HepG2 (cell line): ENCODE measurements around the gene AGBL1.

Experiments
- MLX ChIP-seq: IDR thresholded peaks from 2 replicates; pipeline ENCODE4 v1.6.1; 2016
- POLR2A ChIP-seq, 2 experiments: IDR thresholded peaks; 2 replicates each; pipeline ENCODE4 v1.6.1; 2011; ENCODE audit warnings: low read depth in 2 of 2, low read length in 2 of 2, mild to moderate bottlenecking in 1 of 2, moderate library complexity in 1 of 2; ENCODE audit not compliant: insufficient read depth in 1 of 2
- POLR2AphosphoS5 ChIP-seq: IDR thresholded peaks from 2 replicates; pipeline ENCODE4 v1.6.1; 2012; ENCODE audit warnings: low read depth, low read length
- TARDBP ChIP-seq: sonication (generic); formaldehyde crosslinking; IDR thresholded peaks from 2 replicates; pipeline ENCODE4 v1.8.0; 2022; ENCODE audit warnings: mild to moderate bottlenecking, missing genetic modification reagents
- TIGD3 ChIP-seq: sonication (generic); formaldehyde crosslinking; IDR thresholded peaks from 2 replicates; pipeline ENCODE4 v1.5.1; 2020; ENCODE audit warnings: mild to moderate bottlenecking, missing genetic modification reagents, borderline replicate concordance
- TF ChIP-seq, protein P1 (sequence below): sonication (generic); formaldehyde crosslinking; IDR thresholded peaks from 2 replicates; pipeline ENCODE4 v1.5.0; 2020; ENCODE audit warnings: mild to moderate bottlenecking, missing genetic modification reagents, moderate library complexity

GRCh38 chr15:86839502-86839901 lies 759.8 kb downstream of the AGBL1 start:
- no peak for TF ChIP-seq TARDBP (CRISPR knock-in tag)
- no peak for TF ChIP-seq POLR2A (IDR thresholded peaks at IDR 0.05; ENCODE audit: insufficient read depth in 1 of 2, low read depth in 2 of 2, low read length in 2 of 2)
- TF ChIP-seq POLR2AphosphoS5, result no peak
- TF ChIP-seq MLX (CRISPR knock-in tag), result no peak
- TF ChIP-seq, protein P1, sequence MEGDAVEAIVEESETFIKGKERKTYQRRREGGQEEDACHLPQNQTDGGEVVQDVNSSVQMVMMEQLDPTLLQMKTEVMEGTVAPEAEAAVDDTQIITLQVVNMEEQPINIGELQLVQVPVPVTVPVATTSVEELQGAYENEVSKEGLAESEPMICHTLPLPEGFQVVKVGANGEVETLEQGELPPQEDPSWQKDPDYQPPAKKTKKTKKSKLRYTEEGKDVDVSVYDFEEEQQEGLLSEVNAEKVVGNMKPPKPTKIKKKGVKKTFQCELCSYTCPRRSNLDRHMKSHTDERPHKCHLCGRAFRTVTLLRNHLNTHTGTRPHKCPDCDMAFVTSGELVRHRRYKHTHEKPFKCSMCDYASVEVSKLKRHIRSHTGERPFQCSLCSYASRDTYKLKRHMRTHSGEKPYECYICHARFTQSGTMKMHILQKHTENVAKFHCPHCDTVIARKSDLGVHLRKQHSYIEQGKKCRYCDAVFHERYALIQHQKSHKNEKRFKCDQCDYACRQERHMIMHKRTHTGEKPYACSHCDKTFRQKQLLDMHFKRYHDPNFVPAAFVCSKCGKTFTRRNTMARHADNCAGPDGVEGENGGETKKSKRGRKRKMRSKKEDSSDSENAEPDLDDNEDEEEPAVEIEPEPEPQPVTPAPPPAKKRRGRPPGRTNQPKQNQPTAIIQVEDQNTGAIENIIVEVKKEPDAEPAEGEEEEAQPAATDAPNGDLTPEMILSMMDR (CRISPR knock-in tag), result no peak
- no peak for TF ChIP-seq TIGD3
